Occipital lobe (tissue), 3 donors: ENCODE results near the gene METAP2. TPM values are rescaled to one million over a fixed set of nuclear protein-coding genes. Genes with fewer than 3 reads are reported as not detected.

Experiments
- DNase-seq: peaks from one replicate; lab custom pipeline; 2025; lab: John Stamatoyannopoulos, UW
- small RNA-seq: library from RNA; depleted of rRNA; stranded (forward); fragments of <200 nt; gene quantifications from one replicate; pipeline ENCODE3, GENCODE V24; 2014
- total RNA-seq: library from RNA; depleted of rRNA; stranded (reverse); fragments of >200 nt; gene quantifications from one replicate; pipeline ENCODE4 v1.2.3, GENCODE V29; 2014

The METAP2 gene
- total RNA-seq, 1 donor from 2014 or later, result 58.8 TPM

DNA sequence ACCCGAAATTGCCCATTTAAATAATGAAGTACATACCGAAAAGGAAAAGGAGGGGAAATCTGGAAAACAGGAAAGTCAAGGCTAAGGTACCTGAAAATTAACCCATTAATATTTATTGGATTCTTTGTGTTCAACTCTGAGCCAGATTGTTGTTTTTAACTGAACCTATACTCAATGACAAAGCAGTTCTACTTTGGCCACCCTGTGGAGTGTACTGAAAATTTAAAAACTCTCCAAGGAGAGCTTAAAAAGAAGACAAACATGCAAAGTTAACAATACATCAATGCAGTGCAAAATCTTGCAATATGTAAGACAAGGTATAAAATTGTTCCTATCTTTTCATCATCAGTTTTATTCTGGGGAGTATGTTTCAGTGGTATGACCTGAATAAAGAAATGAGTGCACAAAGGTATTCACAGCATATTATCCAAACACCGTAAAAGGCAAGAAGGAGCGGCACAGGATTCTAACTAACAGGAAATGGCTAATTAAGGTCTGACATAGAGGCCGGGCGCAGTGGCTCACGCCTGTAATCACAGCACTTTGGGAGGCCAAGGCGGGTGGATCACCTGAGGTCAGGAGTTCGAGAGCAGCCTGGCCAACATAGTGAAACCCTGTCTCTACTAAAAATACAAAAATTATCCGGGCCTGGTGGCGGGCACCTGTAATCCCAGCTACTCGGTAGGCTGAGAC lies 75.6 kb downstream of the METAP2 start:
- no peak for DNase-seq

DNA sequence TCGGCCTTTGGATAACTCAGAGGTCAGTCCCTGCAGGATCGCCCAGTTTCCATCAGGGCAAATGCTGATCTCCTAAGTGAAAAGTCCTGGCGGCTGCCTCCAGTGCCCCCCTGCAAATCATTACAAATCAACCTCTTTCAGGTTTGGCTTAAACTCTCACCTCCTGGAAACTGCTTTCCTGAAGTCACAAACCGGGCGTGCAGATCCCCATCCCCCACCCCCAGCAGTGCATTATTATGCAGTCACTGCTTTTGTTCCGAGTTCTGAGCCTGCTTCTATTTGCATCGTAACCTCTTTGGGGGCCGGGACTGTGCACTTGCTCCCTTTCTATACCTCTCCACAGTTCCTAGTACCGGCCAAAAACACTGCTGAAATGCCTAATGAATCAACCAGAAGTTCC lies 77.4 kb downstream of the METAP2 start, which contains the start of gene USP44:
Gene USP44 (minus strand): TSS at position 172 of the 400 bp plus-strand sequence. CDS start 17,220 bp downstream, outside the sequence.
- DNase-seq, result no peak

DNA sequence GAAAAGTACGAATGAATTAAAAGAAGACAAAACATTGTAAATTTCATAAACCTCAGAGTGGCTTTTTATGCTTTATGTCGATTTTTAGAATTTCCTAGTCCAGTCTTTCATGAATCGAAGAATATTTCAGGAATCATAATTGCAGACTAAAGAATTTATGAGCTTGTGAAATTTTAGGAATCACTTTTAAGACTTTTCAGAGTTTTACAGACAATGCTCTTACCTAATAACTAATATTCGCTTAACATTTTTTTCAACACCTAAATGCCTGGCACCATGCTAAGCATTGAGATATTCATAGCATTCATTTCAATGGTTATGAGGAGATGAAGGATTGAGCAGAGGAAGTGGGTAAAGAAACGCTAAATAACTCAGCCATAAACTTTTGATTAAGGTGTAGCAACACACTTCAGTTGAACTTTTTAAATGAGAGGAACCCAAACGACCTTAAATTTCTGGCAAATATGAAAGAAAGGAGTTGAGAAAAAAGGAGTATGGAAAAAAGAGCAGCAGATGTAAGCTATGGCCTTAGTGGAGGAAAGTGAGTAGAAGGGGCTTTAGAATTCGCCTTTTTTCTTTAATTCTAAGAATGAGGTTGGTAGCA lies 78.1 kb downstream of the METAP2 start:
- DNase-seq, result no peak

DNA sequence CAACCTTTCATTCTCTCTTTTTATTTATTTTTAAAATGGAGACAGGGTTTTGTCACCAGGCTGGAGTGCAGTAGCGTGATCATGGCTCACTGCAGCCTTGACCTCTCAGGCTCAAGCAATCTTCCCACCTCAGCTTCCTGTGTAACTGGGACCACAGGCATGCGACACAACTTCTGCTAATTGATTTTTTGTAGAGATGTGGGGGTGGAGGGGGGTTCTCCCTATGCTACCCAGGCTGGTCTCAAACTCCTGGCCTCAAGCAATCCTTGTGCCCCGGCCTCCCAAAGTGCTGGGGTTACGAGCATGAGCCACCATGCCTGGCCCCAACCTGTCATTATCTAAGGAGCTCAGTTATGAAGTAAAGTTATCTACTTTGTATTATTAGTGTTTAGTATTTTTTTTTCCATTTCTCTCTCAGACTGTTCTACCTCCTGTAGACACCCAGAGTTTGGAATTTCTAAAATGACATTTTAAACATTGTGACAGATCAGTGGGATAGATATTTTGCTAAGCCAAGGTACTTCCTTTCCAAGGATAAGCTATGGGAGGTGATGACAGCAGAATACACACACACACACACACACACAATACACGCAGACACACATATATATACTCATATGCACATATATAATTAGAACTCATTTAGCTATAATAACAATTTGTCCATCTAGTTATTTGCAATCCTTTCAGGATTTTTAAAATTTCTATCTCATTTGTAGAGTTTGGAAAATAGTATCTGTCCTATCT lies 79.4 kb downstream of the METAP2 start:
- DNase-seq, result no peak

DNA sequence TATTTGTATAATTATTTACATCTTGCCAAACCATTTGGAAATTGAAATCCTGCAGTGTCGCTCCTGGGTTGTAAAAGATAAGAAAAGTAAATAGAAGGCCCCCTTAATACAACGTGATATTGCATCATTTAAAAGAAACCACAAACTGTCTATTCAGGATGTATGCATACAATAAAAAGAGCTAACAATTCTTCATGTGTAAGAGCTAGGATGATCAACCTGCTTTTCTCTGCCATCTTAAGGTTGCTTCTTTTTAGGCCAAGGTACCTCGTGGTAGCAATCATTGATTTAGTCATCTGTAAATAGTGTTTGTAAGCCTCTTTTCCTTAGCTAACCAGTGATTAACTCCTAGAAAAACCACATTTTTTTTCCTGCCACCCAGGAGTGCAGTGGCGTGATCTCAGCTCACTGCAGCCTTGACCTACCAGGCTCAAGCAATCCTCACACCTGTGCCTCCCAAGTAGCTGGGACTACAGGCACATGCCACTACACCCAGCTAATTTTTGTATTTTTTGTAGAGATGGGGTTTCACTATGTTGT lies 80.7 kb downstream of the METAP2 start:
- DNase-seq, result no peak

DNA sequence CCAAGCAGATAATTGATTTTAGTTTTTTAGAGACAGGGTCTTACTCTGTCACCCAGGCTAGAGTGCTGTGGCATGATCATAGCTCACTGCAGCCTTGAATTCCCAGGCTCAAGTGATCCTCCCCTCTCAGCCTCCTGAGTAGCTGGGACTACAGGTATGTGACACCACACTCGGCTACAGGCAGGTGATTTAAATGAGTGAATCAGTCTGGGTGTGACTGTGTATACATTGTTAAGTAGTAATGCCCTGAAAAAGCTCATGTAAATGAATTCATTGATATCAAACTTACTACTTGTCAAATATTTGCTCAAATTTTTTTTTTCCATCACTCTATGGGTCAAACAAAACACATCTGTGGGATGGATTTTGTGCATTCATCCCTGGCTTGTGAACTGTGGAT lies 83.7 kb downstream of the METAP2 start:
- no peak for DNase-seq

Small RNA genes within 50 kb of the gene (small RNA-seq; reads per million reads assigned to genes)
- gene RNU6-735P, result not detected

Other genes with a start within 250 kb of the METAP2 start
- gene USP44, start 77.3 kb downstream of the METAP2 start, total RNA-seq, result 3.6 TPM